ENCODE results near the gene CD8A.
"Not testable (repeated sequence)": the region's sequence is repeated elsewhere in the genome, so short reads cannot be mapped to it uniquely, and the experiment has no call there.

The CD8A gene

GRCh38 chr2:86776532-86776931 lies 14.2 kb downstream of the CD8A start:
- no peak for DNase-seq

DNA sequence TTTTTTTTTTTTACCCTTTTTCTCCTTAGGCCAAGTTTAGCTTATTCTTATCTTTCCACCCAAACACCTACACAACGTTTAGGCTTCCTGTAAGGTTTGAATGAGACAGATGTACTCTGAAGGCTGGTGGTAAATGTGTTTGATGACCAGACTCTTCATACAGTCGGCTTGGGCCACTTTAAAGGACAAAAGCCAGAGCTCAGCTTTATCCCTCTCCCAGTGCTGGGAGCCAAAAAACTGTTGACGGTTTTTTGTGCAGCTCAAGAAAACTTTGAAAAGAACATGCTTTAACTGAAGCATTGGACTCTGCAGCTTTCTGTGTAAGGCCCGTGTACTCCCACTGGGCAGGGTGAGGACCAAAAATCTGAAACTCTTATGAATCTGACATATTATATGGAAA lies 15.4 kb downstream of the CD8A start:
- no peak for DNase-seq

GRCh38 chr2:86774862-86775261 lies 15.9 kb downstream of the CD8A start:
- no peak for DNase-seq

GRCh38 chr2:86772611-86773010 lies 18.1 kb downstream of the CD8A start:
- no peak for DNase-seq

DNA sequence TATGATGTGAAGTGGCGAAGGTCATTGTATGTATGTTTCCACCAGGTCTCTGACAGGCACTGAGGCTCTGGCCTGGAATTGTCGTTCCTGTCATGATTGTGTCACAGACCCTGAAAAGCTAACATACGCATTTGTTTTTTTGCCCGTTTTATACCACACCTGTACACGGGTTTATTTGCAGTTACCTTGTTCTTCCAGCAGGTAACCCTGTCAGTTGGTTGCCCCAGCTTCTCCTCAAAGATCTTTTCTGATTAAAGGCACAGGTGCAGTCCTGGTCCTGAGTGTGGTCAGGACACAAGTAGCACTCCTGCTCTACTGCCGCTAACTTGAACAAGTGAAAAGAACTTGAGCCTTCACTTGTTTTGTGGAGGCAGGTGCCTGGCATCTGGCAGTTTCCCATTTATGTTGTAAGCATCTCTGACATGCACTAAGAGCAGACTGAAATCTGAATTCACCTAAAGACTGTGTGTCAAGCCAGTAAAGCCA lies 19.9 kb downstream of the CD8A start:
- no peak for DNase-seq

DNA sequence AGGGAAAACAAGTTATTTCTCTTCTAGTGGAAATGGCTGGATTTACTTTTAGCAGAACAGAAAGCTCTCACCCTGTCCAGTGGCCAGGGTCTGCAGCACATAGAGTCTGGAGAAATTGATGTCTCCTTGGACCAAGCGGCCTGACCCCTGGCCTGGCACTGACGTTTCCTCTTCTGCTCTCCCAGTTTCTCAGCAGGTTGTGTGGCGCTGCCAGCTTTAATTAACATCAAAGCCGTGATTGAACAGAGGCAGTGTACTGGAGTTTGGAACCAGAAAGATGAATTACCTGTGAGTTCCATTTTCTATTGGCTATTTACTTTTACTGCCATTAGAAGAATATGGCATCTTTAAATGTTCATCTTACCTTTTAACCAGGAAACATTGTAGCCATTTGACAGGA lies 20.9 kb downstream of the CD8A start:
- DNase-seq, result no peak

DNA sequence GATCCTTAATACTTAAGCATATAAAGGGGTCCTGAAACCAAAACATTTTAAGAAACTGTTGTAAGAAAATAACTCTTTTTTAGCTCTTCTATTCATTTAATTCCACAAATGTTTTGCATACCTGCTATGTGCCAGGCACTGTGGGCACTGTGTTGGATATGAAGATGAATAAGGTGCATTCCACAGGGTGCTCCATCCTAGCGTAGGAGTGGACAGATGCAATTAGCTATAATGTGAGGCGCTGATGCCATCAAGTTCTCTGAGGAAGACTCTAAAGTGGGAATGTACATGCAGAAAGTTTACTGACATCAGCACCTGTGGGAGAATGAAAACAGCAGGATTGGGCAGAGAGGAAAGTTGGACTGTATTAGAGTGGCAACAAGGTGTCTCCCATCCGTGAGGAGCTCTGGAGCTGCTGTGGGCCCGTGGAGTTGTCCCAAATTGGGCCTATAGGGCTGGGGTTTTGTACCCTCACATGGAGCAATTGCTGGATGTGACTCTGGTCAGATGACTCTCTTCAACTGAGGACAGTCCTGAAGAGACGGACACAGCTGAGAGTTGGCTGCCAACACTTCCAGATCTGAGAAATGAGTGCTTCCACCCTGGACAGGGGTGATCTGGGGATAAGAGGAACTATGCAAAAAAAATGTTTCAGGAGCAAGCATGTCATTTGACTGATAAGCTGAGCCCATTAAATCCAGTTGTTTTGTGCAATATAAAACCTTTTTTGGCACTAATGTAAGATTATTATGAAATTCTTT lies 22.3 kb downstream of the CD8A start:
- no peak for DNase-seq

GRCh38 chr2:86765310-86765695 lies 25.4 kb downstream of the CD8A start:
- no peak for DNase-seq

DNA sequence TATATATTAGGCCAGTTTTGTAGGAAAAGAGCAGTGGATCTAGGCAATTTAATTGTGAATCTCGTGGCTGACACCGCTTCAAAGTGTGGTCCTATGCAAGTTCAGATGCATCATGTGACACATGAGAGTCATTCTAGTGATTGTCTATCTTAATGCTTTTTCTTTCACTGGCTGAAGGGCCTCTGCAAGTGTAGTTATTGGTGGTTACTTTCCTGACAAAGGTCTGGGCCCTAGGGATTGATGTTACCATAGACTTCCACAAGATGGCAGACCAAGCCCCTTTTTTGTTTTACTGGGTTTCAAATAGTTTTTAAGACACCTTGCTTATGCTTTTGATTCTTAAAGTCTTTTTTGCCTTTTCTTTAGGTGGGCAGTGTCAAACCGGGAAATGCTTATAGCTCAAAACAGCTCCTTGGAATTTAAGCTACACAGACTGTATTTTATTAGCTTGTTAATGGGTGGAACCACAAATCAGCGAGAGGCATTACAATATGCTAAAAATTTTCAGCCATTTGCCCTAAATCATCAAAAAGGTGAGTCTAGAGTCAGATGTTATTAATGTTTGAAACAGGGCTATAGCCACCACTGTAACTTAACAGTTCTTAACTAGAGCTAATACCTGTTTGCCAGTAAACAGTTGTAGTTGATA lies 25.9 kb downstream of the CD8A start:
- peak; percentile 28 for DNase-seq

GRCh38 chr2:86760371-86760770 lies 30.3 kb downstream of the CD8A start:
- no peak for DNase-seq

DNA sequence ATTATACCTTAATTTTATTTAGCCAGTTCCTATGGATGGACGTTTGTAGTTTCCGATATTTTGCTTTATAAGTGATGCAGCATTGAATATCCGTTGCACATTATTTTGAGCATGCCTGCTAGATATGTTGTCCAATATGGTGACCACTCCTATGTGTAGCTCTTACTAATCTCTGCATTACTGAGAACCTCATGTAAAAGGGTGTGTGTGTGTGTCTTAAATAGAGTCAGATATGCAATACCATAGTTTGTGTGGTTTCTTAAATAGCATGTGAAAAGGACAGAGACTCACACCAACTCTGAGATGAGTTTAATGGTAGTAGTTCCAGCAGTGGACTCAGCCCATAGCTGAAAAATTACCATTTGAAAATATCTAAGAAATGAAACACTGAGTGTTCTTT lies 32.3 kb downstream of the CD8A start:
- DNase-seq, result no peak

DNA sequence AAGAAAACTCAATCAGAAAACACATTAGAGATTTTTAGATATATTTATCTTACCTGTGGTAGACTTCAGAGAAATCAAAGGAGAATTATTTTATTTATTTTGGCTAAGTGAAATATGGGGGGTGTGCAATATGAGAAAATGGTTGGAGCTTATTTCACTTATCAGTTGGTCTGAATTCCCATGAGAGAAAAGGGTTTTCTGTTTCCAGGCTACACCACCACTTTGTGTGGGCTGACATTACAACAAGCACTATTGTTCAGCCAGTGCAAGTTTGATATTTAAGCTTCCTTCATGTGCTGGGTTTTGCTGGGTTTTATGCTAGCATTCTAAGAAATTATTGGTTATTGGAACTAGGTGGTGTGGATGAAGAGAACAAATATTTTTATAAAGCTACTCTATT lies 37.1 kb downstream of the CD8A start:
- DNase-seq, result no peak

DNA sequence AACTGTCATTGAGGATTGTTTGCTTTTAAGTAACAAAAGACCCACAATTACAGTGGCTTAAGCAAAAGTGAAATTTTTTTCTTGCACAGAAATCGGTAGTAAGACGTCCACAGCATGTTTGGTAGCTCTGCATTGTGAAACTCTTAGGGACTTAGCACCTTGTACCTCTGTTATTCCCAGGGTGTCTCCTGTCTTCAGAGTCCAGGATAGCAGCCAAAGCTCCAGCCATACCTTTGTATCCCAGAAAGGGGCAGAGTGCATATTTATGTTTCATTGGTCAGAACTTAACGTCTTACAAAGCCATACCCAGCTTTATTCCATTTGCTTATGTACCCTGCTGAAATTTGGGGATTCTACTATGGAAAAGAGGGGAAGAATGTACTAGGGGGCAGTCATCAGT lies 37.8 kb downstream of the CD8A start:
- no peak for DNase-seq

DNA sequence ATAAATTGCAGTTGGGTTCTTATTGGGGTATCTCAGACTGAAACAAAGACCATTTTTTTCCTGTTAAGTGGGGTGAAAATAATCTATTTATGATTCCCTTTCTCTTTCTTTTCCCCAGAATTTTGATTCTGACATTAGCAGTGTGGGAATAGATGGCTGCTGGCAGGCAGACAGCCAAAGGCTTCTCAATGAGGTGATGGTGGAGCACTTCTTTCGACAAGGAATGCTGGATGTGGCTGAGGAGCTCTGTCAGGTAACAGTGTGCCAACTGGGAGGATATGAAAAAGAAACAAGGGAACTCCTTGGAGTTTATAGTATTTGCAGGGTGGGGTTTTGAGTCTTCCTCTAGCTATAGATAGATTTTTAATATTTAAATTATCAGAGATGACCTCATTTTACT lies 38.9 kb downstream of the CD8A start:
- DNase-seq, result no peak

DNA sequence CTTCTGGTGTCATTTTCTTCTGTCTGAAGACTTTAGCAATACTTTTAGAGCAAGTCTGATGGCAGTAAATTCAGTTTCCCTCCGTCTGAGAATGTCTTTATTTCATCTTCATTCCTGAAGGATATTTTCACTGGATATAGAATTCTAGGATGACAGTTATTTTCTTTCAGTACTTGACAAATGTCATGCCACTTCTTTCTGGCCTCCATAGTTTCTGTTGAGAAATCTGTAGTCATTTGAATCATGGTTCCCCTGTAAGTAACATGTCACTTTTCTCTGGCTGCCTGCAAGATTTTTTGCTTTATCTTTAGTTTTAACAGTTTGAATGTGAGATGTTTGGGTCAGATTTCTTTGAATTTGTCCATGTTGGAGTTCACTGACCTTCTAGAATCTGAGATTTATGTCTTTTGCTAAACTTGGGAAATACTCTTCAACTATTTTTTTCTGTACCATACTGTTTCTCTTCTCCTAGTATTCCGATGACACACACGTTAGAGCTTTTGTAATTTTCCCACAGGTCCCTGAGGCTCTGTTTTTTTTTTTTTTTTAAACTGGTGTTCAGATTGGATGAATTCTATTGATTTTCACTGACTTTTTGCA lies 40.4 kb downstream of the CD8A start:
- no peak for DNase-seq

GRCh38 chr2:86747711-86748639 lies 42.7 kb downstream of the CD8A start:
- DNase-seq, result peak; percentile 7

DNA sequence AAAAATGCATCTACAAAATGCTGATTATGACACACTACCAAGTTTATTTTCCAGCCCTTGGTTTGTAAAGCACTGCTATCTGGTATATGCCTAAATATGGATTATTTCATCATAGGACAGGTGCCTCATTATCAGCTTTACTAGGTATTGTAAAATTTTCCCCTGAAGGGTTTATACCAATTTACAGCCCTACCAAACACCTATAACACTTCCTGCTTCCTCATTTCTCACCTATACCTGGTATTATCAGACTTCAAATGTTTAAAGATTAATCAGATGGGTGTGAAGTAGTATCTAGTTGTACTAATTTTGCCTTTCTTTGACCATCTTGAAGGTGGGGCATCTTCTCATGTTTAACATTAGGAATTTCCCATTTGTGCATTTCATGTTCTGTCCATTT lies 43.8 kb downstream of the CD8A start:
- DNase-seq, result no peak

DNA sequence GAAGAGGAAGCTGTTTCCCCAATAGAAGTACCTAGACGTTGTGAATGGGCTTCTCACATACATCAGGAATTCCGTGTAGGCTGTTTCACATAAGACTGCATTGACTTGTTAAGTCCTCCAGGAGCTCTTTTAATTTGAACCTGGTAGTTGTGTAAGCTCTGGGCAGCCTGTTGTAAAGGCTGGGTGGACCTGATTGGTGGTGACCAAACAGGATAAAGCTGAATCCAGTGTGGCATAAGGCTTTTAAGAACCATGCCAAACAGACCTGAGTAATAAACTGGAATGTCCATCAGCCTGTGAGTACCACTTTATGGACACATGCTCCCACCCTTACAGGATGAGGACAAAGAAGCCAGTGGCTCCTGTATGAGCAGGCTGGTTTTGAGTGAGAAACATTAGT lies 46.6 kb downstream of the CD8A start:
- no peak for DNase-seq

- DNase-seq, result not testable (repeated sequence)
Observed at GRCh38 chr2:86741889-86742498, 48.7 kb downstream of the CD8A start.

GRCh38 chr2:86739889-86740288 lies 50.8 kb downstream of the CD8A start:
- DNase-seq, result not testable (repeated sequence)

DNA sequence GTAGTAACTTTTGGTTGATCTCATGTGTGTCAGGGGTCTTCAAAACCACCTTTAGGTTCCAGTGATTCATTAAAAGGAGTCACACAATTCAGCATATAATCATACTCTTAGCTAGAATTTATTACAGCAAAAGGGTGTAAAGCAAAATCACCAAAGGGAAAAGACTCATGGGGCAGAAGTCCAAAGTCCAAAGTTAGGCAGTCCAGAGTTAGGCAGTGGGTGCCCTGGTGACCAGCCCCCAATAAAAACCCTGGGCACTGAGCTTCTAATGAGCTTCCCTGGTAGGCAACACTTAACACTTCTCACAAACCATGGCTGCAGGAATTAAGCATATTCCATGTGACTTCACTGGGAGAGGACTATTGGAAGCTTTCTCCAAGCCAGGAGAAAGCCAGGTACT lies 51.2 kb downstream of the CD8A start:
- not testable (repeated sequence) for DNase-seq

- not testable (repeated sequence) for DNase-seq
Observed at GRCh38 chr2:86734896-86735295, 55.8 kb downstream of the CD8A start.
